ENCODE results near the gene BTC. TPM values are rescaled to one million over a fixed set of nuclear protein-coding genes. Genes with fewer than 3 reads are reported as not detected.
"Not testable (repeated sequence)": the region's sequence is repeated elsewhere in the genome, so short reads cannot be mapped to it uniquely, and the experiment has no call there.

Gene BTC
- total and polyA plus RNA-seq, 2 donors (not counting 1 experiment from before 2014, with no cell fraction given) = not detected

GRCh38 chr4:74714611-74715130, 79.7 kb downstream of the BTC start:
- no peak for DNase-seq
- Histone ChIP-seq H3K27ac (ENCODE audit: low read length in 2 of 2) (no peak overlapping the region), H3K4me3 (ENCODE audit: control extremely low read depth in 1 of 5, extremely low read depth in 1 of 5, insufficient read depth in 1 of 5, low read depth in 2 of 5, low read length in 4 of 5) (no peak overlapping the region), H3K79me2 (ENCODE audit: control insufficient read depth, insufficient read depth, low read length) (no peaks in the 10 kb centered on the region), H2AFZ (ENCODE audit: insufficient read depth, low read depth, low read length, poor library complexity, severe bottlenecking) (no peak overlapping the region), H3K36me3 (replicated peaks in 1 of 2; ENCODE audit: control extremely low read depth in 1 of 2, control insufficient read depth in 1 of 2, extremely low read depth in 1 of 2, insufficient read depth in 2 of 2, low read length in 1 of 2) (no peaks in the 10 kb centered on the region), H4K20me1 (ENCODE audit: control insufficient read depth, insufficient read depth, low read length, poor library complexity, severe bottlenecking) (no peaks in the 10 kb centered on the region), H3K9me3 (ENCODE audit: control extremely low read depth in 1 of 3, control insufficient read depth in 2 of 3, insufficient read depth in 1 of 3, low read length in 2 of 3) (peaks cover 0 to 11% (median 0%) of the 10 kb centered on the region in 3 donors), H3K9ac (ENCODE audit: low read length) (no peak overlapping the region), H3K4me2 (replicated peaks; ENCODE audit: low read depth, low read length, poor library complexity, severe bottlenecking) (no peak overlapping the region), H3K4me1 (ENCODE audit: control insufficient read depth in 2 of 2, insufficient read depth in 2 of 2, low read length in 2 of 2) (no peaks in the 10 kb centered on the region), H3K27me3 (replicated peaks in 1 of 4; ENCODE audit: control extremely low read depth in 1 of 4, control insufficient read depth in 3 of 4, insufficient read depth in 4 of 4, low read length in 3 of 4) (peaks cover 0 to 3% (median 0%) of the 10 kb centered on the region in 4 experiments)
- H3K27ac Mint-ChIP-seq = no peak overlapping the region
- WGBS (ENCODE audit: insufficient coverage) = no CpG with 5 or more reads among the region's 1 CpG
- no peak overlapping the region for H3K4me3 Mint-ChIP-seq
- no peak for ATAC-seq (ENCODE audit: low read depth)
- CTCF ChIA-PET = no interaction called here
- intact Hi-C loops (cut with micrococcal nuclease) = no loop called here
- peaks cover 2% of the 10 kb centered on the region for H3K9me3 Mint-ChIP-seq (ENCODE audit: insufficient read depth)
- no peak for TF ChIP-seq CTCF (IDR thresholded peaks at IDR 0.05)
- no peak for TF ChIP-seq EZH2 (IDR thresholded peaks at IDR 0.05; ENCODE audit: borderline replicate concordance, insufficient read depth, low read depth, low read length, poor library complexity, severe bottlenecking)
- peaks cover 5% of the 10 kb centered on the region for H3K4me1 Mint-ChIP-seq
- POLR2A ChIA-PET = no interaction called here
- H3K27me3 Mint-ChIP-seq = no peaks in the 10 kb centered on the region

- H3K27me3 Mint-ChIP-seq; H3K4me1 Mint-ChIP-seq; H2AFZ ChIP-seq (ENCODE audit: insufficient read depth, low read depth, low read length, poor library complexity, severe bottlenecking); H3K9me3 ChIP-seq (ENCODE audit: control extremely low read depth in 1 of 3, control insufficient read depth in 2 of 3, insufficient read depth in 1 of 3, low read length in 2 of 3); H3K4me1 ChIP-seq (ENCODE audit: control insufficient read depth in 2 of 2, insufficient read depth in 2 of 2, low read length in 2 of 2); intact Hi-C loops (cut with micrococcal nuclease); H3K4me3 Mint-ChIP-seq; ATAC-seq (ENCODE audit: low read depth); H3K4me3 ChIP-seq (ENCODE audit: control extremely low read depth in 1 of 5, extremely low read depth in 1 of 5, insufficient read depth in 1 of 5, low read depth in 2 of 5, low read length in 4 of 5); CTCF ChIA-PET; H4K20me1 ChIP-seq (ENCODE audit: control insufficient read depth, insufficient read depth, low read length, poor library complexity, severe bottlenecking); H3K27me3 ChIP-seq (replicated peaks in 1 of 4; ENCODE audit: control extremely low read depth in 1 of 4, control insufficient read depth in 3 of 4, insufficient read depth in 4 of 4, low read length in 3 of 4); H3K4me2 ChIP-seq (replicated peaks; ENCODE audit: low read depth, low read length, poor library complexity, severe bottlenecking); H3K27ac ChIP-seq (ENCODE audit: low read length in 2 of 2); DNase-seq; H3K79me2 ChIP-seq (ENCODE audit: control insufficient read depth, insufficient read depth, low read length); POLR2A ChIA-PET; H3K9me3 Mint-ChIP-seq (ENCODE audit: insufficient read depth); H3K9ac ChIP-seq (ENCODE audit: low read length); H3K36me3 ChIP-seq (replicated peaks in 1 of 2; ENCODE audit: control extremely low read depth in 1 of 2, control insufficient read depth in 1 of 2, extremely low read depth in 1 of 2, insufficient read depth in 2 of 2, low read length in 1 of 2); H3K27ac Mint-ChIP-seq: not testable (repeated sequence)
- WGBS (ENCODE audit: insufficient coverage) = no CpG with 5 or more reads among the region's 3 CpGs
Measured at GRCh38 chr4:74708135-74708534, 86.2 kb downstream of the BTC start.

Other genes with a start within 250 kb of the BTC start
- 6.6 and 7.8 TPM in 2 replicates for gene PARM1, start 138.6 kb upstream of the BTC start, total RNA-seq
- gene PARM1, start 138.6 kb upstream of the BTC start, polyA plus RNA-seq = 5.3 and 10.4 TPM in 2 replicates